Ascending aorta (tissue), 2 donors: Measurements from ENCODE around the gene EPHA1. TPM values are rescaled to one million over a fixed set of nuclear protein-coding genes. Genes with fewer than 3 reads are reported as not detected.

ENCODE experiments used
- DNase-seq, 2 donors: peaks; one replicate each; pipeline ENCODE4 v3.0.0-alpha.2; 2019; ENCODE audit warnings: low spot score in 2 of 2
- H3K27ac ChIP-seq, 2 donors: fragments of 200-600 bp; sonication (generic); one replicate each; pipeline ENCODE4 v1.5.1; 2016 to 2017; ENCODE audit warnings: mild to moderate bottlenecking in 1 of 2
- H3K27me3 ChIP-seq: fragments of 200-600 bp; sonication (generic); one replicate; pipeline ENCODE4 v1.5.1; 2017
- H3K36me3 ChIP-seq, 2 donors: fragments of 200-600 bp; sonication (generic); one replicate each; pipeline ENCODE4 v1.5.1; 2016
- H3K4me1 ChIP-seq, 2 donors: fragments of 200-600 bp; sonication (generic); one replicate each; pipeline ENCODE4 v1.5.1; 2016 to 2017; ENCODE audit warnings: mild to moderate bottlenecking in 1 of 2
- H3K4me3 ChIP-seq, 2 donors: fragments of 200-600 bp; sonication (generic); one replicate each; pipeline ENCODE4 v1.5.1; 2016 to 2017; ENCODE audit warnings: mild to moderate bottlenecking in 1 of 2
- H3K9me3 ChIP-seq, 2 donors: fragments of 200-600 bp; sonication (generic); one replicate each; pipeline ENCODE4 v1.5.1; 2016
- CTCF ChIP-seq, 3 experiments: fragments of 200-600 bp in 2 of 3; fragments of 450-650 bp in 1 of 3; sonication (generic) in 2 of 3; IDR thresholded peaks; one replicate each; pipeline ENCODE4 v1.5.1; 2016 to 2019; ENCODE audit warnings: antibody characterized with exemption in 3 of 3, mild to moderate bottlenecking in 1 of 3, moderate library complexity in 1 of 3
- intact Hi-C: fragments of 100-400 bp; cut with DNase I; formaldehyde crosslinking; loops from one replicate; pipeline ENCODE4 v1.15.1; 2023
- total RNA-seq: library from RNA; depleted of rRNA; stranded (reverse); fragments of >200 nt; gene quantifications from one replicate; pipeline ENCODE4 v1.1.0, GENCODE V29; 2016

Gene EPHA1
- total RNA-seq, 1 donor from 2014 or later, result not detected

- peak in 1 of 2 donors; percentile 28 for DNase-seq
- Histone ChIP-seq H3K9me3 (no peaks in the 10 kb centered on the region), H3K27ac (no peak overlapping the region), H3K4me3 (no peak overlapping the region), H3K36me3 (no peaks in the 10 kb centered on the region), H3K4me1 (peaks cover 8 to 24% of the 10 kb centered on the region in 2 donors), H3K27me3 (no peaks in the 10 kb centered on the region)
- no peak for TF ChIP-seq CTCF (IDR thresholded peaks at IDR 0.05)
- intact Hi-C loops, result no loop called here
These were observed 4.5 kb upstream of the EPHA1 start for GRCh38 chr7:143413123-143413522.

- intact Hi-C loops, result no loop called here
- H3K4me1 ChIP-seq, result peaks cover 8 to 24% of the 10 kb centered on the region in 2 donors
- no peaks in the 10 kb centered on the region for H3K27me3 ChIP-seq
- no peaks in the 10 kb centered on the region for H3K36me3 ChIP-seq
- H3K27ac ChIP-seq, result no peak overlapping the region
- no peaks in the 10 kb centered on the region for H3K9me3 ChIP-seq
- peak in 1 of 2 donors; percentile 39 for DNase-seq
- H3K4me3 ChIP-seq, result no peak overlapping the region
- no peak for TF ChIP-seq CTCF (IDR thresholded peaks at IDR 0.05)
These were observed 3.5 kb upstream of the EPHA1 start for GRCh38 chr7:143411976-143412708.

GRCh38 chr7:143410521-143411004 lies 1.9 kb upstream of the EPHA1 start:
- H3K27me3 ChIP-seq, result no peaks in the 10 kb centered on the region
- H3K4me3 ChIP-seq, result no peak overlapping the region
- TF ChIP-seq CTCF (IDR thresholded peaks at IDR 0.05), result no peak
- peak in 1 of 2 donors; percentile 70 for DNase-seq
- H3K27ac ChIP-seq, result no peak overlapping the region
- intact Hi-C loops, result no loop called here
- no peaks in the 10 kb centered on the region for H3K36me3 ChIP-seq
- no peaks in the 10 kb centered on the region for H3K9me3 ChIP-seq
- H3K4me1 ChIP-seq, result peaks cover 8 to 24% of the 10 kb centered on the region in 2 donors

GRCh38 chr7:143408252-143408685 lies 387 bp downstream of the EPHA1 start:
- Histone ChIP-seq H3K4me3 (peak overlapping the region in 1 of 2 donors; percentile 35), H3K36me3 (no peaks in the 10 kb centered on the region), H3K9me3 (no peaks in the 10 kb centered on the region), H3K27ac (peak overlapping the region in 1 of 2 donors; percentile 32), H3K27me3 (no peaks in the 10 kb centered on the region), H3K4me1 (peaks cover 8 to 24% of the 10 kb centered on the region in 2 donors)
- intact Hi-C loops, result no loop called here
- DNase-seq, result peak in 1 of 2 donors; percentile 62
- TF ChIP-seq CTCF (IDR thresholded peaks at IDR 0.05), result no peak

- H3K4me3 ChIP-seq, result peak overlapping the region in 1 of 2 donors; percentile 35
- no peaks in the 10 kb centered on the region for H3K27me3 ChIP-seq
- intact Hi-C loops, result loop anchor here (2.0 kb wide), 1 partner anchor 15 kb away; no protein-coding TSS in a partner anchor
- no peaks in the 10 kb centered on the region for H3K9me3 ChIP-seq
- no peaks in the 10 kb centered on the region for H3K36me3 ChIP-seq
- TF ChIP-seq CTCF (IDR thresholded peaks at IDR 0.05), result no peak
- H3K27ac ChIP-seq, result peak overlapping the region; percentile 32 to 49
- H3K4me1 ChIP-seq, result peaks cover 8 to 23% of the 10 kb centered on the region in 2 donors
- DNase-seq, result peak in 1 of 2 donors; percentile 50
These were observed 1.1 kb downstream of the EPHA1 start for GRCh38 chr7:143407287-143408251.
